Colon (tissue), 2 donors: ENCODE data around the gene CSNK1E.

Source experiments
- FAIRE-seq: peaks from 2 replicates; lab custom pipeline; 2012; peaks lifted over from hg19 to GRCh38; lab: Jason Lieb, UNC
- donor health status: control.
- donor health status: control.

CSNK1E gene

GRCh38 chr22:38305471-38306448 is 11.5 kb downstream of the CSNK1E start:
- no peak for FAIRE-seq

GRCh38 chr22:38304526-38304925 is 12.7 kb downstream of the CSNK1E start:
- FAIRE-seq: no peak

- FAIRE-seq: no peak
Observed at GRCh38 chr22:38303974-38304373, 13.3 kb downstream of the CSNK1E start.

- no peak for FAIRE-seq
Observed at GRCh38 chr22:38302906-38303305, 14.3 kb downstream of the CSNK1E start.

GRCh38 chr22:38300946-38301345 is 16.3 kb downstream of the CSNK1E start:
- FAIRE-seq: no peak

GRCh38 chr22:38300197-38300945 is 16.9 kb downstream of the CSNK1E start:
- FAIRE-seq: no peak

GRCh38 chr22:38299770-38300102 is 17.5 kb downstream of the CSNK1E start:
- no peak for FAIRE-seq

GRCh38 chr22:38298312-38299005 is 18.8 kb downstream of the CSNK1E start:
- no peak for FAIRE-seq

GRCh38 chr22:38296372-38296771 is 20.9 kb downstream of the CSNK1E start:
- FAIRE-seq: no peak

- no peak for FAIRE-seq
Observed at GRCh38 chr22:38295863-38296262, 21.4 kb downstream of the CSNK1E start.

GRCh38 chr22:38295339-38295738 is 21.9 kb downstream of the CSNK1E start:
- FAIRE-seq: no peak

- no peak for FAIRE-seq
Observed at GRCh38 chr22:38294193-38294592, 23.0 kb downstream of the CSNK1E start.

GRCh38 chr22:38292694-38293093 is 24.5 kb downstream of the CSNK1E start:
- FAIRE-seq: no peak

GRCh38 chr22:38291201-38291777 is 25.9 kb downstream of the CSNK1E start:
- no peak for FAIRE-seq

GRCh38 chr22:38290347-38290746 is 26.9 kb downstream of the CSNK1E start:
- no peak for FAIRE-seq

GRCh38 chr22:38289583-38290082 is 27.6 kb downstream of the CSNK1E start:
- FAIRE-seq: no peak

- FAIRE-seq: no peak
Observed at GRCh38 chr22:38286915-38287669, 30.1 kb downstream of the CSNK1E start.

GRCh38 chr22:38285018-38285417 is 32.2 kb downstream of the CSNK1E start:
- FAIRE-seq: no peak

- no peak for FAIRE-seq
Observed at GRCh38 chr22:38284042-38284402, 33.2 kb downstream of the CSNK1E start.

GRCh38 chr22:38282397-38282796 is 34.8 kb downstream of the CSNK1E start:
- no peak for FAIRE-seq

GRCh38 chr22:38276166-38276565 is 41.1 kb downstream of the CSNK1E start:
- no peak for FAIRE-seq
